GM18861 (cell line): ENCODE data around the gene PLBD2.

Source experiments
- ATAC-seq: cut with Tn5 transposase; IDR thresholded peaks from one replicate; pipeline ENCODE4 v1.9.1; 2021; ENCODE audit not compliant: unreplicated experiment

PLBD2 gene

GRCh38 chr12:113358381-113359132, at the start of gene PLBD2:
TSS of gene PLBD2 (plus strand) at chr12:113358587. CDS start at chr12:113358601, 14 bp downstream.
- peak; percentile 79 for ATAC-seq

GRCh38 chr12:113310489-113310888, 47.9 kb upstream of the PLBD2 start:
- ATAC-seq = no peak

- no peak for ATAC-seq
Observed at GRCh38 chr12:113314121-113314529, 44.3 kb upstream of the PLBD2 start.

GRCh38 chr12:113315358-113315757, 43.0 kb upstream of the PLBD2 start:
- ATAC-seq = no peak

GRCh38 chr12:113316155-113316554, 42.2 kb upstream of the PLBD2 start:
- ATAC-seq = no peak

GRCh38 chr12:113317122-113317521, 41.3 kb upstream of the PLBD2 start:
- ATAC-seq = no peak

GRCh38 chr12:113318046-113318656, 40.2 kb upstream of the PLBD2 start:
- ATAC-seq = no peak

GRCh38 chr12:113318900-113319628, 39.3 kb upstream of the PLBD2 start:
- ATAC-seq = no peak

- ATAC-seq = no peak
Observed at GRCh38 chr12:113320401-113320800, 38.0 kb upstream of the PLBD2 start.

- ATAC-seq = no peak
Observed at GRCh38 chr12:113322343-113322742, 36.0 kb upstream of the PLBD2 start.

- ATAC-seq = no peak
Observed at GRCh38 chr12:113325916-113326315, 32.5 kb upstream of the PLBD2 start.

- no peak for ATAC-seq
Observed at GRCh38 chr12:113326775-113327395, 31.5 kb upstream of the PLBD2 start.

GRCh38 chr12:113328368-113328889, 30.0 kb upstream of the PLBD2 start:
- ATAC-seq = no peak

GRCh38 chr12:113329022-113329790, 29.2 kb upstream of the PLBD2 start:
- ATAC-seq = no peak

GRCh38 chr12:113329791-113330417, 28.5 kb upstream of the PLBD2 start:
- no peak for ATAC-seq

- no peak for ATAC-seq
Observed at GRCh38 chr12:113330505-113330904, 27.9 kb upstream of the PLBD2 start.

GRCh38 chr12:113332688-113333417, 25.5 kb upstream of the PLBD2 start:
- no peak for ATAC-seq

- ATAC-seq = no peak
Observed at GRCh38 chr12:113333418-113333750, 25.0 kb upstream of the PLBD2 start.
